HL-60 (cell line): ENCODE results near the gene LIFR.

Source experiments
- CTCF ChIP-seq: IDR thresholded peaks from one replicate; pipeline ENCODE4 v1.5.1; 2011; ENCODE audit warnings: low read length, control low read depth, inconsistent platforms; ENCODE audit not compliant: insufficient read depth
- POLR2AphosphoS5 ChIP-seq: IDR thresholded peaks from 2 replicates; pipeline ENCODE4 v1.6.1; 2012; ENCODE audit warnings: low read depth
- REST ChIP-seq: IDR thresholded peaks from 2 replicates; pipeline ENCODE4 v1.6.1; 2012; ENCODE audit warnings: low read depth; ENCODE audit not compliant: insufficient replicate concordance
- SPI1 ChIP-seq: IDR thresholded peaks from 2 replicates; pipeline ENCODE4 v1.6.1; 2012; ENCODE audit warnings: low read depth, mild to moderate bottlenecking, borderline replicate concordance

- TF ChIP-seq CTCF (no peak), POLR2AphosphoS5 (no peak), SPI1 (no peak), REST (no peak)
Observed at GRCh38 chr5:38601863-38602298, 45.4 kb upstream of the LIFR start.
